ENCODE data around the gene COQ8A.

- TF ChIP-seq SPI1 (IDR thresholded peaks at IDR 0.05; ENCODE audit: borderline replicate concordance, low read depth) (no peak), CTCF (IDR thresholded peaks at IDR 0.05; ENCODE audit: insufficient read depth, low read length) (no peak), REST (IDR thresholded peaks at IDR 0.05; ENCODE audit: insufficient replicate concordance, low read depth) (no peak), GABPA (IDR thresholded peaks at IDR 0.05; ENCODE audit: low read depth) (no peak), POLR2AphosphoS5 (IDR thresholded peaks at IDR 0.05; ENCODE audit: low read depth) (no peak)
Observed at GRCh38 chr1:226981838-226982237, 41.7 kb downstream of the COQ8A start.
